GM18867 (cell line): ENCODE results near the gene PPP4C.

Source experiments
- ATAC-seq: cut with Tn5 transposase; IDR thresholded peaks from one replicate; pipeline ENCODE4 v1.9.1; 2021; ENCODE audit warnings: mild to moderate bottlenecking, moderate library complexity; ENCODE audit not compliant: unreplicated experiment

PPP4C gene

GRCh38 chr16:30079480-30079879 lies 3.7 kb downstream of the PPP4C start:
- no peak for ATAC-seq

DNA sequence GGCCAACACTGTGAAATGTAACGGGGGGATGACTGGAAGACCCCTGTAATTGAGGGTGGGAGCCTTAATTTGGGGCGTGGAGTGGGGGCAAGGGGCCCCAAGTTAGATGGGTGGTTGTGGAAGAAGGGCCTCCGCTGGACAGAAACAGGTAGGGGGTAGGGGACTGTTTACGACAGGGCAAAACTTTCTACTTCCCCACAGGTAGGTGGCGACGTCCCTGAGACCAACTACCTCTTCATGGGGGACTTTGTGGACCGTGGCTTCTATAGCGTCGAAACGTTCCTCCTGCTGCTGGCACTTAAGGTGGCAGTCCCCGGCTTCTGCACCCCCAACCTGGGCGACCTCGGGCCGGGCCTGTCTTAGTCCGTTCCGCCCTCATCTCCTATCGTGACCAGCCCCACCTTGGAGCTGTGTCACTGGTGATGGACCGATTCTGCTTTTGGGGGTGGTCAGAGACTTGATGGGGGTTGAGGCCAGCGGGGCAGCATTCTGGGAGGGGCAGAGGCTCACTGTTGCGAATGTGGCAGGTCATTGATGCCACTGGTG lies 6.8 kb downstream of the PPP4C start:
- ATAC-seq: no peak

DNA sequence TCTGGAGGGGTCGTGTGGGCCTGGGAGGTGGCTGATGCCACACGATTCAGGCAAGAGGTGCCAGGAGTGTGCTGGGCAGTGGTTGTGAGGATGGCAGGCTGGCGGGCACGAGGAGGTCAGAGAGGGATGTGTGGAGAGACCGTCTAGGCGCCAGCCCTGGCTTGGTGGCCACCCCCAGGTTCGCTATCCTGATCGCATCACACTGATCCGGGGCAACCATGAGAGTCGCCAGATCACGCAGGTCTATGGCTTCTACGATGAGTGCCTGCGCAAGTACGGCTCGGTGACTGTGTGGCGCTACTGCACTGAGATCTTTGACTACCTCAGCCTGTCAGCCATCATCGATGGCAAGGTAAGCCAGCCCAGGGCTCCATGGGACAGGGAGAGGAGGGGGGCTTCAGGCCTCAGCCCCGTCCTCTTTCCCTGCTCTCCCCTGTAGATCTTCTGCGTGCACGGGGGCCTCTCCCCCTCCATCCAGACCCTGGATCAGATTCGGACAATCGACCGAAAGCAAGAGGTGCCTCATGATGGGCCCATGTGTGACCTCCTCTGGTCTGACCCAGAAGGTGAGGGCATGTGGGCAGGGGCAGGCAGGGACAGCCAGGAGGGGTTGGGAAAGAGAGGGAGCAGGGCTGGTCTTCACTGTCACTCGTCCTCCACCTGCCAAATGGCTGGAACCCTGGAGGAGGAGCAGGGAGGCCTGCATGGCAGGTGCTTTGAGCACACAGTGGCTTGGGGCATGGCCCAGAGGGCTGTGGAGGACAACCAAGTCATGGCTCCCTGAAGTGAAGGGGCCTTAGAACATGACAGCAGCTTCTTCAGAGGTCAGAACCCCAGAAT lies 7.6 kb downstream of the PPP4C start:
- no peak for ATAC-seq

DNA sequence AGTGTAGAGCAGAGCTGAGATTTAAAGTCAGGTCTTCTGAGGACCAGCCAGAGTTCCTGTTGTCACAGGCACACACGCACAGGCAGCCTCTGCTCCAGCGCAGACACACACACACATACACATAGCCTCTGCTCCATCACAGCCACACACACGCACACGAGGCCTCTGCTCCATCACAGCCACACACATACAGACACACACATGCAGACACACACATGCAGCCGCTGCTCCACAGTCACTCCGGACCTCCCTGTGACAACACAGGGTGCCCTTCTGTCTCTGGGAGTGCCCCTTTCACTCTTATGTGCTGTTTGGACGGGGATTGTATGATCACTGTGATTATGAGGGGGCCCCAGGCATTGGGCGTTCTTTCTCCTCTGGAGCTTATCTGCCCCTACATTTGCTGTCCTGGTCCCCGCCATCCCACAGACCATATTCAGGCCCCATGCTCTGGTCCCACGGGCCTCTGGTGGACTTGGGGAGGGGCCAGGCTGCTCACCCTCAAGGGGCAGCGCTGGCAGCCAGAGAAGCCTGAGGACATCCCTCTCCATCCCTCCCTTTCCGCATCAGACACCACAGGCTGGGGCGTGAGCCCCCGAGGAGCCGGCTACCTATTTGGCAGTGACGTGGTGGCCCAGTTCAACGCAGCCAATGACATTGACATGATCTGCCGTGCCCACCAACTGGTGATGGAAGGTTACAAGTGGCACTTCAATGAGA lies 8.5 kb downstream of the PPP4C start:
- no peak for ATAC-seq

- ATAC-seq: no peak
These were observed 9.0 kb downstream of the PPP4C start for GRCh38 chr16:30084816-30085159.

- no peak for ATAC-seq
These were observed 9.5 kb downstream of the PPP4C start for GRCh38 chr16:30085247-30085646.

GRCh38 chr16:30085820-30086219 lies 10.0 kb downstream of the PPP4C start:
- ATAC-seq: no peak

- no peak for ATAC-seq
These were observed 10.7 kb downstream of the PPP4C start for GRCh38 chr16:30086291-30087140.

DNA sequence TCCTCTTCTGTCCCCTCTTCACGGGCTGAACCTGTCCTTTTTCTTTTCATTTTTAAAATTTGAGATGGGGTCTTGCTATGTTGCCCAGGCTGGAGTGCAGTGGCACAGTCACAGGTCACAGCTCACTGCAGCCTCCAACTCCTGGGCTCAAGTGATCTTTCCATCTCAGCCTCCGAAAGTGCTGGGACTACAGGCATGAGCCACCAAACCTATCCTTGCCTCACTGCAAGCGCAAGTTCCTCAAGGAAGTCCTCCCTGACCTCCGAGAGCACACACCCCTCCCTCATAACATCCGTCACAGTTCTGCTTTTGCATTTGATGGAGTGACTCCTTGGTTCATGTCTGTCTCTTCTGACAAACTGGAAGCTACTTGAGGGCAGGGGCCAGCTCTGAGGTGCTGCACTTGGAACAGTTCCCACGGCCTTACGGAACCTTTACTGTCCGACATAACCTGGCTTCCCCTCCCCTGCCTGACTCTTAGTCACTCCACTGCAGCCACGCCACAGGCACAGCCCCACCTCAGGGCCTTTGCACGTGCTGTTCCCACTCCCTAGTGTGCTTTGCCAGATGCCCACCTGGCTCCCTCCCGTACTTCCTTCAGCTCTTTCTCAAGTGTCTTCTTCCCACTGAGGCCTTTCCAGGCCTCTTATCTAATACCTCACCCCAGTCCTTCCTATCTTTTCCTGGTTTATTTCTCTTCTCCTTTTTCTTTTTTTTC lies 11.5 kb downstream of the PPP4C start:
- ATAC-seq: no peak

DNA sequence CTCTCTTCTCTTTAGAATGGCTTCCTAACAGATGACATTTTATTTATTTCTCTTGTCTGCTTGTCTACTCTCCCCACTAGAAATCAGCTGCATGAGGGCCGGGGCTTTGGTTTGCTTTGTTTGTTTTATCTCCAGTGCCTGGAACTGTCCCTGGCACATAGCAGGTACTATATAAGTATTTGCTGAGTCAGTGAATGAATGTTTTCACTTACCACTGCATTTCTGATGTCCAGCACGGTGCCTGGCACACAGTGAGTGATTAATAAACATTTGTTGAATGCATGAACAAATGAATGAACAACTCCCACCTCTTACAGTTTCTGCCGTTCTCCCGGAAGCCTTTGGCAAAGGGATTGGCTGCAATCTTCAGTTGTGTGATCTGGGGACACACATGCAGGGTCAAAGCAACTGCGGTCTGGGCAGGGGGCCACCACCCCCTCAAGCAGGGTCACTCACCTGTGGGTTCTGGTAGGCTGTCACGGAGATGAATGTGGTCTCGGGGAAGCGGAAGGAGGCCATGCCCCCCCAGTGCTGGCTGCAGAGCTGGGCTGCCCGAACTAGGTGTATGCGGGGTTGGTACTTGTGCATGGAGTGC lies 12.5 kb downstream of the PPP4C start:
- ATAC-seq: no peak

DNA sequence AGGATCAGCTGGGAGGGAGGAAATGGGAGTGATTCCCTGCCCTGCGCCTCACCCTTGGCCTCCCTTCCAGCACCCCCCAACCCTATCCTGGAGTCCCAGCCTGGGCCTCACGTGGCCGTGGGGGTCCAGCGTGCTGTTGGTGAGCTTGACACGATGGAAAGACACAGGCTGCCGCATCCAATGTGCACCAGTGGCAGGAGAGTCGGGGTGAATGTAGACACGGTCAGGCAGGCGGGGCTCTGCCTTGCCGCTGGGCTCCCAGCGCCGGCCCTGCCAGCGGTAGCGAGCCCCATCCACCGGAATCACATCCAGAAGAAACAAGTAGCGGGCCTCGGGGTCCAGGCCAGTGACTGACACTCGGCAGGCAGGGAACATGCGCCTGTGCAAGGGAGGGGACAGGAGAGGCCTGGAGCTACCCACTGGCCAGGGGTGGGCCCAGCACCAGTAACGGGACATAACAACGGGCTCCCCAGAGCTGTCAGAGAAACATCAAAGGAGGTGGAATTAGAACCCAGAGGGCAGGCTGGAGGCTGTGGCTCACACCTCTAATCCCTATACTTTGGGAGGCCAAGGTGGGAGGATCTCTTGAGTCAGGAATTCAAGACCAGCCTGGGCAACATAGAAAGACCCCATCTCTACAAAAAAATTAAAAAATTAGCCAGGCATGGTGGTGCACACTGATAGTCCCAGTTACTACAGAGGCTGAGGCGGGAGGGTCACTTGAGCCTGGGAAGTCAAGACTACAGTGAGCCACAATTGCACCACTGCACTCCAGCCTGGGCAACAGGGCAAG lies 13.2 kb downstream of the PPP4C start:
- ATAC-seq: no peak

DNA sequence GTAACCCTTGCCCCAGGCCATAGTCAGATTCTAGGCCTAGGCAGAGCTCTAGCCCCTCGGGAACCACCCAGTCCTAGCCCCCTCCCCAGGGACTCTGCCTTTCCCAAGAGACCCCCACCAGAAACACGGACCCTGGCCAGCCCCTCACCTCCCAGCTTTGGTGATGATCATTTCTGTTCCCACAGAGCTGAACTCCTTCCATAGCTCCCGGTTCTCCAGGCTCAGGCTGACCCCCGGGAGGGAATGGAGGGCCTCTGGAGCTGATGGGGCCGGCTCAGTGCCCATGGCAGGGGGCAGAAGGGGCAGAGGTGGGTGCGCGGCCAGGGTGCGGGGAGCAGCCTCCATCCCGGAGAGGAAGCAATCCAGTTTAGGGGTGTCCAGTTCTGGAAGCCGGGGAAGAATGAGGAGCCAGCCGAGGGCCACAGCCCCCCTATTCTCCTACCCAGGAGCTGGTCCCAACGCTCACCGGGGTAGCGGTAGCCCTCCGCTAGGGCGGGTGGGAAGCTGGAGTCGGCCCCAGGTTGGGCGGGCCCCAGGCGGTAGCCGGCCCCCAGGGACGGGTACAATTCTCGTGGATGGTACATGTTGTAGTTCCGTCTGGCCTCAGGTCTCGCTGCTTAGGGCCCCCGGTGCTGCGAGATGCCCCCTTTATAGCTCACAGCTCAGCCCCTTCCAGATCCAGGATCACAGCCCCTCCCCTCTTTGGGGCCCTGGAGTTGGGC lies 15.0 kb downstream of the PPP4C start:
- no peak for ATAC-seq

- ATAC-seq: peak; percentile 61
These were observed 15.9 kb downstream of the PPP4C start, which contains the start of gene TBX6 for GRCh38 chr16:30091474-30092372. Gene TBX6, minus strand, starts transcription at chr16:30091924. Its CDS starts 731 bp downstream, at chr16:30091193.

- peak; percentile 39 for ATAC-seq
These were observed 16.7 kb downstream of the PPP4C start for GRCh38 chr16:30092373-30093010.

DNA sequence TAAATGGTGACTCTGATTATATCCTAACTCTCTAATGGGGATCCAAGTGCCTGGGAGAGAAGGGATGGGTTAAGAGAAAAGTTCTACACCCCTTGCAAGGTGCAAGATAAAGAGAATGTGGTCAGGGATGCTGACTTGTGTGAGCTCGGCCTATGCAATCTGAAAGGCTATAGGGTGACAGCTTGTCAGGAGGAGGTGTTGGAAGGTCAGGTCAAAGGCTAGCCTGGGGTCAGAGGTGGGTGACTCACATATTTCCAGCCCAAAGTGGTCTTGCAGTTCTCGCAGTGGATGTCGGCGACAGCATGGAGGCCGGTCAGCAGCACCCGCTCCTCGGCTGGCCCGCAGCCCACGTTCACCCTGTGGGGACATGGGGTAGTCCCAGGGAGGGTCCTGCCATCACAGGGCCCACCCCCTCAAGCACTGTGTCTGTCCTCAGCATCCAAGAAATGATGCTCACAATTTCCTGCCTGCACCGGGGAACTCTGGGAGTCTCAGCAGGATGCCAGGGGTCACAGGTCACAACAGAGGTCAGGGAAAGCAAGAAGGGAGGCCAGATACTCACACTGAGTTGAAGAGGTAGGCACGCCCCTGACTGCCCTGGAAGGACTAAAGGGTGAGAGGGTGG lies 18.9 kb downstream of the PPP4C start:
- no peak for ATAC-seq

- peak; percentile 1 for ATAC-seq
These were observed 19.6 kb downstream of the PPP4C start for GRCh38 chr16:30095166-30096078.
